OCI-LY3 (cell line): ENCODE measurements around the gene SGPP1.

Experiments
- H2AFZ ChIP-seq: fragments of 200-600, 300-600 bp; shearing (Covaris generic); 2 replicates; pipeline ENCODE4 v1.6.0; 2014; ENCODE audit warnings: antibody characterized with exemption, low read depth, low read length
- H3K27ac ChIP-seq: fragments of 200-600, 300-600 bp; sonication (generic); 2 replicates; pipeline ENCODE4 v1.5.1; 2014; ENCODE audit warnings: mild to moderate bottlenecking, low read length, moderate library complexity, mixed read lengths
- H3K27me3 ChIP-seq: fragments of 200-600, 300-600 bp; sonication (generic); 2 replicates; pipeline ENCODE4 v1.6.1; 2014; ENCODE audit warnings: low read depth, low read length, mixed read lengths
- H3K36me3 ChIP-seq: fragments of 200-600, 300-600 bp; sonication (generic); replicated peaks from 2 replicates; pipeline ENCODE3; 2014; ENCODE audit warnings: low read depth, low read length, mixed read lengths
- H3K4me1 ChIP-seq: fragments of 300-600, 200-600 bp; sonication (generic); 2 replicates; pipeline ENCODE4 v1.6.1; 2014; ENCODE audit warnings: low read length, mixed read lengths
- H3K4me2 ChIP-seq: fragments of 200-600, 300-600 bp; sonication (generic); 2 replicates; pipeline ENCODE4 v1.6.1; 2014; ENCODE audit warnings: low read length, mixed read lengths
- H3K4me3 ChIP-seq: fragments of 300-600, 200-600 bp; sonication (generic); 2 replicates; pipeline ENCODE4 v1.5.1; 2014; ENCODE audit warnings: antibody characterized with exemption, mild to moderate bottlenecking, low read length, moderate library complexity
- H3K79me2 ChIP-seq: fragments of 300-600, 200-600 bp; shearing (Covaris generic); 2 replicates; pipeline ENCODE4 v1.6.1; 2014; ENCODE audit warnings: mild to moderate bottlenecking, low read length, mixed read lengths
- H3K9ac ChIP-seq: fragments of 300-600, 200-600 bp; shearing (Covaris generic); 2 replicates; pipeline ENCODE4 v1.6.0; 2014; ENCODE audit warnings: mild to moderate bottlenecking, low read length, moderate library complexity
- H3K9me3 ChIP-seq: fragments of 200-600, 300-600 bp; shearing (Covaris generic); 2 replicates; pipeline ENCODE4 v1.6.1; 2014; ENCODE audit warnings: low read length, mixed read lengths; ENCODE audit not compliant: insufficient read depth
- H4K20me1 ChIP-seq: fragments of 200-600, 300-600 bp; sonication (generic); 2 replicates; pipeline ENCODE4 v1.6.1; 2016; ENCODE audit warnings: low read length, mixed read lengths; ENCODE audit not compliant: insufficient read depth
- CTCF ChIP-seq: fragments of 200-600, 300-600 bp; sonication (generic); IDR thresholded peaks from 2 replicates; pipeline ENCODE4 v1.5.1; 2014; ENCODE audit warnings: antibody characterized with exemption, low read length, low read depth
- EZH2phosphoT487 ChIP-seq: fragments of 200-600 bp; shearing (Covaris generic); IDR thresholded peaks from 2 replicates; pipeline ENCODE4 v1.6.1; 2018; ENCODE audit warnings: antibody characterized with exemption, mixed run types, low read depth

The SGPP1 gene

GRCh38 chr14:63770187-63770807 lies 42.4 kb upstream of the SGPP1 start:
- Histone ChIP-seq H3K4me2 (no peak overlapping the region), H3K79me2 (no peaks in the 10 kb centered on the region), H3K4me1 (peaks cover 6% of the 10 kb centered on the region; the same call in 1 of the 2 replicates), H4K20me1 (no peaks in the 10 kb centered on the region), H3K4me3 (no peak overlapping the region), H3K36me3 (no peaks in the 10 kb centered on the region), H3K27ac (no peak overlapping the region), H3K9ac (no peak overlapping the region), H3K9me3 (no peaks in the 10 kb centered on the region), H2AFZ (no peak overlapping the region), H3K27me3 (no peaks in the 10 kb centered on the region)
- TF ChIP-seq CTCF (peak; percentile 77), EZH2phosphoT487 (no peak)

GRCh38 chr14:63766611-63767010 lies 38.7 kb upstream of the SGPP1 start:
- no peak overlapping the region for H3K4me2 ChIP-seq
- H3K27me3 ChIP-seq: no peaks in the 10 kb centered on the region
- H3K36me3 ChIP-seq: no peaks in the 10 kb centered on the region
- no peak overlapping the region for H3K9ac ChIP-seq
- H3K79me2 ChIP-seq: no peaks in the 10 kb centered on the region
- H2AFZ ChIP-seq: no peak overlapping the region
- H3K27ac ChIP-seq: no peak overlapping the region
- no peaks in the 10 kb centered on the region for H4K20me1 ChIP-seq
- H3K9me3 ChIP-seq: no peaks in the 10 kb centered on the region
- TF ChIP-seq EZH2phosphoT487: no peak
- no peak for TF ChIP-seq CTCF
- no peak overlapping the region for H3K4me3 ChIP-seq
- H3K4me1 ChIP-seq: peaks cover 6% of the 10 kb centered on the region; the same call in 1 of the 2 replicates

- H3K27me3 ChIP-seq: no peaks in the 10 kb centered on the region
- no peak overlapping the region for H3K4me2 ChIP-seq
- no peak for TF ChIP-seq EZH2phosphoT487
- no peaks in the 10 kb centered on the region for H3K79me2 ChIP-seq
- H4K20me1 ChIP-seq: no peaks in the 10 kb centered on the region
- H3K27ac ChIP-seq: no peak overlapping the region
- no peak overlapping the region for H3K4me3 ChIP-seq
- no peak overlapping the region for H3K9ac ChIP-seq
- no peaks in the 10 kb centered on the region for H3K36me3 ChIP-seq
- no peaks in the 10 kb centered on the region for H3K9me3 ChIP-seq
- H3K4me1 ChIP-seq: peaks cover 11% of the 10 kb centered on the region
- H2AFZ ChIP-seq: no peak overlapping the region
Measured at GRCh38 chr14:63764620-63765139, 36.8 kb upstream of the SGPP1 start.

- TF ChIP-seq CTCF (no peak), EZH2phosphoT487 (no peak)
Measured at GRCh38 chr14:63764103-63764502, 36.2 kb upstream of the SGPP1 start.

More at GRCh38 chr14:63764103-63764502, 36.2 kb upstream of the SGPP1 start:
- Histone ChIP-seq H3K27ac (no peak overlapping the region), H3K9ac (no peak overlapping the region), H3K4me1 (peaks cover 14% of the 10 kb centered on the region), H3K36me3 (no peaks in the 10 kb centered on the region), H3K4me2 (no peak overlapping the region), H3K9me3 (no peaks in the 10 kb centered on the region), H4K20me1 (no peaks in the 10 kb centered on the region), H3K27me3 (no peaks in the 10 kb centered on the region), H3K4me3 (no peak overlapping the region), H3K79me2 (no peaks in the 10 kb centered on the region), H2AFZ (no peak overlapping the region)
